Amygdala (tissue), 56 donors: Measurements from ENCODE around the gene NETO1.
A peak's percentile ranks its signal among the peaks of the same experiment; 100 is the strongest.

Source experiments
- DNase-seq, 56 donors: peaks; one replicate each; lab custom pipeline; 2025; lab: John Stamatoyannopoulos, UW

The NETO1 gene

GRCh38 chr18:72847771-72848170, 20.0 kb downstream of the NETO1 start:
- DNase-seq: no peak

DNA sequence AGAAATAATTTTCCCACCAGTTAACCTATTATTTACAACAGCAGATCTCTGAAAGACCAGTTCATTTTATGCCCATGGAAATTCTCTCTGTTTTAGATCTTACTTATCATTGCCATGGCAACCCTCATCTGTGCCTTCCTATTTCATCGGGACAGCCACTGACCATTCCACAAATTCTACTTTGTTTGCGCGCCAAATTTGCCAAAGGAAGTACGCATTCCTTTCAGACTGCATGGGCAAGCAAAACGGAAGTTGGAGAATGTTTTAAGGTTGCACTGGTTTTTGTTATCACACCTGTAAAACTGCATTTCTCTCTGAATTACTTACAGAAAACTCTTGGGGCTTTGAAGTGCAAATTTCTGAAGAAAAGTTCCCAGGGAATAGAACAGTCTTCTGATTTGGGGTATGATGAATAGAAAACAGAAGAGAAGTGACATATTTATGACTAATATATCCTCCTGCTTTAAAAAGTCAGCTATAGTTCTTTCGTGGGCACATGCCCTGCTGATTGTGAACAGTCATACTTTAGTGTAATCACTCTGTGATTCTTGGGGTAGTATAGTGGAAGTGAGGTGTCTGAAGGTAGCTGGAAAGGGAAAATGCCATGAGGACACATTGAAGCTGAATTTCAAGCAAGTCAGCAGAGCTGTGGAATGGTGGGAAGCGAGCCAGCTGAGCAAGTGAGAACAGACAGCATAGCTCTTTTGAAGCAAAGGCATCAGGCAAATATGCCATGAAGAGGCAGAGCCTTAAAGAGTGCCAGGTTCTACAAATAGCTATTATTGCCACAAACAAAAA, 20.9 kb downstream of the NETO1 start:
- peak in 18 of 56 donors; percentile 12 to 61 (median 36) for DNase-seq

DNA sequence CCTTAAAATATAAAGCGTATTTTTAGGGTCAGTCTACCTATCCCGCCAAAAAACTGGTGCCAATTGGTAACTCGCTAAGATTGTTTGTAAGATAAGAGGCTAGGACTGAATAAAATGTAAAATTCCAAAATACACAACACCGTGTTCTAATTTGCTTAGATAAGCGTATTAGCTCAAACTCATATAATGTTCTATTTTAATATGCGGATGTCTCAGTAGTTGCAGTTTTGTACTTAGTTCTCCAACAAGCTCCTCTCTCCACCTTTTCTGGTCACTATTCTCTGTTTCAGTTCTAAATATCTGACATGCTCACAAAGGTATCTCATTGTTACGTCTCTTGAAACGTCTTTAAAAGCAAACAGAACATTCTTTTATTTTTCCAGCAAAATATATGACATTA, 24.0 kb downstream of the NETO1 start:
- no peak for DNase-seq

GRCh38 chr18:72840109-72840508, 27.7 kb downstream of the NETO1 start:
- DNase-seq: no peak

GRCh38 chr18:72834731-72835130, 33.1 kb downstream of the NETO1 start:
- no peak for DNase-seq

GRCh38 chr18:72833471-72833870, 34.3 kb downstream of the NETO1 start:
- no peak for DNase-seq

GRCh38 chr18:72830109-72830508, 37.7 kb downstream of the NETO1 start:
- DNase-seq: peak in 28 of 56 donors; percentile 7 to 62 (median 24)

GRCh38 chr18:72828601-72829000, 39.2 kb downstream of the NETO1 start:
- DNase-seq: no peak

GRCh38 chr18:72826736-72827135, 41.1 kb downstream of the NETO1 start:
- DNase-seq: peak in 1 of 56 donors; percentile 19

DNA sequence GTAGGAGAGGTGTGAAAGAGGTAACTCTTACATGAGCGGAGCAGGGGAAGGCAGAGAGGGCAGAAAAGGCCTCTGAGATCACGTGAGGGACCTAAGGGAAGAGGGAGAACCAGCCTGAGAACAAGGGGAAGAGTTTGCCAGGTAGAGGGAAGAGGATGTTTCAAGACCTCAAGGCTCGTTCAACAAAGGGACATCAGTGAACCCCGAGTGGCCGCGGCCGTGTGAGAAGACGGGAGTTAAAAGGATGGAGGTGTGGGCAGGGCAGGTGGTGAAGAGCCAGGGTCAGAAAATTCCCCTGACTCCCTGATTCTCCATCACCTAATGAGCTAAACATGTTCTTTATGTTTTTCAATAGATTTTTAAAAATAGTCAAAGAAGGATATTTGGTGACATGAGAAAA, 44.4 kb downstream of the NETO1 start:
- no peak for DNase-seq

DNA sequence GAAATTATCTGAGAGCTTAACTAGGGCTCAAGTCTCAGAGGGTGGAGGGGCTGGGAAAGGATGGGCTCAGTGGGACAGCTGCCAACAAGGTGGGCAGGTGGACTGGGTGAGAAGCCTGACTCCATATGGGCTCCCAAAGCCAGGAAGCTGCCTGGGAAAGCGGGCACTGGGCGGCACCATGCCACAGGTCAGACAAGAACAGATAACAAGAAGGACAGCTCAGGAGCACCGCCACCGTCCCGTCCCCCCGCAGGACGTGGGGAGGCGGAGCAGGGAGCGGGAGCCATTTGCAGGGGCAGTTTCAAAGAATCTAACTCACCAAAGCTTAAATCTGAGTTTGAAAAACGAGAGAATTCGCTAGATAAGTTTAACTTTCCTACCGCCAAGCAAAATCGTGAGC, 45.6 kb downstream of the NETO1 start:
- no peak for DNase-seq

DNA sequence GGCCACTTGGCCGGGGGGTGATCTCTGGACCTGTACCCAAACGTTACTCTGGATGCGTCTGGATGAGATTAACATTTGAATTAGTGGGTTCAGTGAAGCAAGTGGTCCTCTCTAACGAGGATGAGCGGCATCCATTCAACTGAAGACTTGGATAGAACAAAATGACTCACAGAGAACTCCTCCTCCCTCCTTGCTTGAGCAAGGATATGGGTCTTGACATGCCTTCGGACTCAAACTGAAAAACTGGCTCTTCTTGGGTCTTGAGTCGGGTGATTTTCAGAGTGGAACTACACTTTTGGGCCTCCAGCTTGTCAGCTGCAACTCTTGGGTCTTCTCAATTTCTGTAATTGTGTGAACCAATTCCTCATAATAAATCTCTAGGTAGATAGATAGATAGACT, 47.2 kb downstream of the NETO1 start:
- DNase-seq: no peak

GRCh38 chr18:72819050-72819449, 48.7 kb downstream of the NETO1 start:
- no peak for DNase-seq

DNA sequence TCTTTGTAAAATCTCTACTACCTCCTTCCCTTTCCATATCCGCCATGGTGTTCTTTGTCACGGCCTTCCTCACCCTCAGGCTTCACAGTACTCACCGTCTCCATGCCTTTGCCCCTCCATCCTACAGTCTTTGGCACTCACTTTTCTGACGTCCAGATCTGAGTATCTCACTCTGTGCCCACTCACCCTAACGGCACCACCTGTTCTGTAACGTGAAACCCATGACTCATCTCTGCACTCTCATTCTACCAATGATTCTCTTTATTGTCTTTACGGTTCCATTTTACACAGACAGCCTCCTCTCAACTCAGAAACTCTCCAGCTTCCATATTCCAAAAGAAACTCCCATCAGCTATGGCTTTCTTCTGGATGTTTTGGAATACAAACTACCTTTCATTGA, 56.7 kb downstream of the NETO1 start:
- DNase-seq: no peak

GRCh38 chr18:72808680-72809079, 59.1 kb downstream of the NETO1 start:
- DNase-seq: peak in 17 of 56 donors; percentile 1 to 48 (median 17)

DNA sequence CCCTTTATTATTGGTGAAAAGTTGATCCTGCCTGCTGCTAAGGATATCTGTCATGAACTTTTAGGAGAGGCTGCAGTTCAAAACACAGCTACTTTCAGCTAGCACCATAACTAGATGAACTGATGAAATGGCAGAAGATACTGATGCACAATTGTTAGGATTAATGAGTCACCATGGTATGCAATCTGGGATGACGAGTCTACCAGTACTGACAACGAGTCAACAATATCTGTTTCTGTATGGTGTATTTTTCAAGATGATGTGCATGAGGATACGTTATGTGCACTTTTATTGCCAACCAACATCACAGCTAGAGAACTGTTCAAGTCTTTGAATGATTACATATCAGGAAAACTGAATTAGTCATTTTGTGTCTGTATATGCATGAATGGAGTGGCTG, 68.7 kb downstream of the NETO1 start:
- no peak for DNase-seq

DNA sequence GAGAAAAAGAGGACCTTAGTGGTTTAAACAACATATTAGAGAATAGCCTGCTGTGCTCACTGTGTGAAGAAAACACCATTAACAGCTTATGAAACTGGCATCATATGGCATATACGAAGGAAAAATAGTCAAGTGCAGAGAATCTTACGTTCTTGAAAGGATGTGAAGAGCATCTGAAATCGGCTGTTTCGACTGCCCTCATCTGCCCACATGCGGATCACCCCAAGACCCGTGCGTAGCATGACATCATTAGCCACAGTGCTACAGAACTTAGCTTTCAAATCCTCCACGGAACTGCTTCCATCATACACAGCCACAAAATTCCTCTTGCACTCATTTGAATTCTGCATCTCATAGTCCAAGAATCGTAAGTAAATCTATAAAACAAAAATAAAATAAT, 84.3 kb downstream of the NETO1 start:
- DNase-seq: no peak

DNA sequence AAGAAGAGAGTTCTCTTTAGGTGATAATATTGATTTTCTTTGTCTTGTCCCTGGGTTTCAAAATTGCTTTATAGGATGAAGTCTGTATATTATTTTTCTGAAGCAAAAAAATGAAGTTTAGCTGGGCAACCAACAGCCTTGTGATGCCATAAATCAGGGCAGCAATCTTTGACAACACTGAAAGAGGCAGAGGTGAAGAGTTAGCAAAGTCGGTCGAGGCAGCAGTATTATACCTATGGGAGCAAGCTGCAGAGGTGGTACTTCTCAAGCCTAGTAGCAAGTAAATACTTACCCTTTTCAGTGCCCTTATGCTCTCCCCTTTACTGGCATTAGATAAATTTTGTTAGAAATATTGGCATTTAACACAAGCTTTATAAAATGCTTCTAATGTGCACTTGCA, 92.9 kb downstream of the NETO1 start:
- no peak for DNase-seq

- DNase-seq: no peak
Observed at GRCh38 chr18:72772916-72773315, 94.9 kb downstream of the NETO1 start.

GRCh38 chr18:72768681-72769229, 99.0 kb downstream of the NETO1 start:
- no peak for DNase-seq

GRCh38 chr18:72762515-72763122, 105.2 kb downstream of the NETO1 start:
- DNase-seq: peak in 1 of 56 donors; percentile 46

DNA sequence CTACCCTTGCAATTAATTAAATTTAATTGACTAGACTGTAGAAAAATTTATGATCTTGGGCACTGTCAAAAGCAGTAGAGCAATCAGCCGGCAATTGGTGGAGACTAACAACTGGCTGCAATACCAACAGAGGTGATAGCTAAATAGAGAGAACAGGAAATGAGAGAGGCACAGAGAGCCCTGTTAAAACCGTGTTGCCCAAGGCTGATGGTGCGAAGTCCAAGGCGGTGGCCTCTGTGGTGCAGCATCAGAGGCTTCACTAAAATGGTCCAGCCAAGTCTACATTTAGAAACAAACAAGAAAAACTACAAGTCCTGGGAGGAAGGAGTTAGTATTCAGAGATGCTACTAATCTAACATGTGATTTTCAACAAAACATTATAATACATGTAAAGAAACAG, 115.6 kb downstream of the NETO1 start:
- DNase-seq: no peak
